ENCODE measurements around the gene MAN1B1. TPM values are rescaled to one million over a fixed set of nuclear protein-coding genes. Genes with fewer than 3 reads are reported as not detected.

Gene MAN1B1
- total RNA-seq, 1 donor from 2014 or later: 75.5 TPM

DNA sequence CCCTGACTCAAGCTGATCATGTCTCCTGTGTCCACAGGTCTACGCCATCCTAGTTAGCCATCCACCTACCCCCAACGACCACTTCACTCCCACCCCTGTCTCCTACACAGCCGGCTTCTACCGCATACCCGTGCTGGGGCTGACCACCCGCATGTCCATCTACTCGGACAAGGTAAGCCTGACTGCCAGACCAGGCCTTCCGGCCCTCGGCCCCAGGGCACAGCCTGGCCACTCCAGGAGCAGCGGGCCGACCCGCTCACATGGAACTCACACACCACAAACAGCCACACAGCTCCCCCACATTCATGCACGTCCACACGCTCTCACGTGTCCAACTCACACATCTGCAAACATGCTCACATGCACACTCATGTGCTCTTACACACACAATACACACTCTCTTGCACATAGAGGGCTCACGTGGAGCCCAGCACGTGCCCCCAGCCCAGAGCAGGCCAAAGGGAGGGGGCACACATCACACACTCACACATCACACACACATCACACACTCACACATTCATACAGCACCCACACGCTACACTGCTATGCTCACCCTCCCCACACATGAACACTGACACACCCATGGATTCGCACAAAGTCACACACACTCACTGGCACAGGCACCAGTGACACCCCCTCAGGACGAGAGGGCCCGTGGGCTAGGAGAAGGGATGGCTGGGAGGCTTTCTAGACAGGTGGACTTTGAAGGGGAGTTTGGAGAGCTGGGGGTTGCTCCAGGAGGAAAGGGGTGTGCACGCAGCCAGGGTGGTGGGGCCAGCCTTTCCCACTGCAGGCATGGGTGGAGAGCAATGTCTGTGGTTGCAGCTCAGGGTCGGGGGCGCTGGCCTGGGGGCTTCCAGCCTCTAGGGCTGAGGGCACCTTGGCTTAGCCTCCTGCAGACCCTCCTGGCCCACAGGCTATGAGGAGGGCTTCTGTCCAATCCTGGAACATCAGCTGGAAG, 55.5 kb downstream of the MAN1B1 start:
- no peak for DNase-seq (ENCODE audit: low read depth)

DNA sequence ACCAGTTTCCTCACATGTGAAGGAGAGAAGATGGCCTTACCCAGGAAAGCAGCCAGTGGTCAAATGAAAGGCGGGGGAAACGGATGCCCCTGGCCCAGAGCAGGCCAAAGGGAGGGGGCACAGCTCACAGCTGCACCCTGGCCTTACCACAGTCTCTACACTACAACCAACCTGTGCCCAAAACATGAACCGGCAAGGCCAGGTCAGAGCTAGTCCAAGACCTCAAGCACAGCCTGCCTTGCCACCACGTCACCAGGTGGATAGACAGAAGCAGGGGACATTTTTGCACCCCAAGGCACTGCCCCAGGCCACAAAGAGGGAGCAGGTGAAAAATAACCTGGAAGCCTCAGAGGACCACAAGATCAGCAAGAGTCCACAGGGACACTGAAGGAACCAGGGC, 56.7 kb downstream of the MAN1B1 start:
- no peak for DNase-seq (ENCODE audit: low read depth)

DNA sequence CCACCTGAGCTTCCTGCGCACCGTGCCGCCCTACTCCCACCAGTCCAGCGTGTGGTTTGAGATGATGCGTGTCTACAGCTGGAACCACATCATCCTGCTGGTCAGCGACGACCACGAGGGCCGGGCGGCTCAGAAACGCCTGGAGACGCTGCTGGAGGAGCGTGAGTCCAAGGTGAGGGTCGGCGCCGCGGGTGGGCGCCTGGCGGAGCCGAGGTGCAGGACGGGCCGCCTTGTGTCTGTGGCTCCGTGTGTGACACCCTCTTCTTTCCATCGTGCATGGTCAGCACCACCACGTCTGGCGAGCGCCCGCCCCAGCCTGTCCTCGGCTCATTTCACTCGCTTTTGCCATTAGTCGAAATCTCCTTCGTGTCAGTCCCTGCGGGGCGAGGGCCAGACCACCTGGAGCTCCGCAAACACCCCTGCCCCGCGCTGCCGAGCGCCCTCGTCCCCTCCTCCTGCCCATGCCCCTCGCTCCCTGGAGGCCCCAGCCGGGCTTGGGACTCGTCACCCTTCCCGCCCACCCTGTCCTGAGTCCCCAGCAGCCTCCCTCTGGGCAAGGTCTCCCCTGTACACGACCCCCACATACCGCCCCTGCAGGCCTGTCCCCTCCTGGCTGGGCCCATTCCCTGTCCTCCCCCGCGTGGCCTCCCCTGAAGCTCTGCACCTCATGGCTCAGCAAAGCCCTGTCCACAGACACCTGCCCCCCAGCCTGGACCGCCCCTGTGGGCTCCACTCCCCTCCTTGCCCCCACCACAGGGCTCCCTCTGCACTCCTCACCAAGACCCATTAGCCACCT, 59.1 kb downstream of the MAN1B1 start:
- no peak for DNase-seq (ENCODE audit: low read depth)

- DNase-seq (ENCODE audit: low read depth): no peak
These were observed 59.7 kb downstream of the MAN1B1 start for GRCh38 chr9:137146527-137146918.

DNA sequence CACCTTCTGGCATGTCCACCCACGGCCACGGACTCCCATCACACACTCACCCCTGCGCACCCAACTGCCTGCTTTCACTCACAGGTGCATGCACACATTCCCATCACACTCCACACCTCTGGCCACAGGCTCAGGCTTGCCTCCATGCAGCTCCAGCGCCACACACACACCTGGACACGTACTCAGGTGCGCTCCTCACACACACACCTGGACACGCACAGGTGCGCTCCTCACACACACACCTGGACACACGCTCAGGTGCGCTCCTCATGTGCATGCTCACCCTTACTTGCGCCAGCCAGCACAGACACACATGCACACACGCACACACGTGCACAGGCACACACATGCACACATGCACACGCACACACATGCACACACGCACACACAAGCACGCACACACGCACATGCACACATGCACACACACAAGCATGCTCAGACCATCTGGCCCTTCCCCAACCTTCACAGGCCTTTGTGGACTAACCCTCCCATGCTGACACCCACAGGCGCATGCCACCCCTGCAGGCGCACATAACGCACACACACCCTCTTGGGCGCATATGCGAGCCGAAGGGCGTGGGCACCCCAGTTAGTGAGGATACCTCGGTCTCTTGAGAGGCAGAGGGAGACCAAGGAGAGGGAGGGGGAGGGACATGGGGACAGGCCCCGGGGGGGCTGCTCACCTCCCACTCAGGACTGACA, 60.5 kb downstream of the MAN1B1 start:
- DNase-seq (ENCODE audit: low read depth): no peak

DNA sequence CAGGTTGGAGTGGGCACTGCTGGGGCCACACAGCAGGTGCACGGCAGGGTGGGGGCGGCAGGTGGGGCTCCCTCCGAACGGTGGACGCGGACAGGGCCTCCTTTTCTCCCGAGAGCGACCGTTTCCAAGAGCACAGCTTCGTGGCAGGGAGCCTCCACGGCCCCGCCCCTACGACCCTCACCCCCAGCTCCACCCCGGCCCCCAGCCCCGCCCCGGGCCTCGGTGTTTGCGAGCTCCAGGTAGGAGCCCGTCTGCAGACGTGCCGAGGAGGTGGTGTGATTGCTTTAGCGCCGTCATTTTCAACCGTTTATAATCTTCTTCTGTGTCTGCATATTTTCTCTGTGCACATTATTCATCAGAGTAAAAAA, 61.0 kb downstream of the MAN1B1 start:
- DNase-seq (ENCODE audit: low read depth): no peak

DNA sequence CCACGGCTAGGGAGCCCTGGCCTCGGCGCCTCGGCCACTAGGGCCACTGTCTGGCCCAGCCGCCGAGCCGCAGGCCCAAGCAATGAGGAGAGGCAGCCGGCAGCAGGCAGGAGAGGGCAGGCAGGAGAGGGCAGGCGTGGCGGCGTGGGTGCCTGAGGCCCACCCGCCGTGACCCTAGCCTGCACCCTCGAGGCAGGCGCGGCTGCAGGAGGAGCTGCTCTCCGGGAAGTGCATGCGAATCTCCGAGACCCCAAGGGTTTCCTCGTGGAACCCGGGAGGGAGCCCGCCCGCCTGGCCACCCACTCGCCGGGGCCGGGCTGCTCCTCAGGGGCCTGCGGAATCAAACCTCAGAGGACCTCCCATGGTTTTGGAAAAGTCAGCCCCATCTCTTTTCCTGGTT, 61.5 kb downstream of the MAN1B1 start:
- DNase-seq (ENCODE audit: low read depth): no peak

GRCh38 chr9:137148661-137149060, 61.9 kb downstream of the MAN1B1 start:
- DNase-seq (ENCODE audit: low read depth): no peak

- no peak for DNase-seq (ENCODE audit: low read depth)
These were observed 62.6 kb downstream of the MAN1B1 start for GRCh38 chr9:137149363-137149762.

DNA sequence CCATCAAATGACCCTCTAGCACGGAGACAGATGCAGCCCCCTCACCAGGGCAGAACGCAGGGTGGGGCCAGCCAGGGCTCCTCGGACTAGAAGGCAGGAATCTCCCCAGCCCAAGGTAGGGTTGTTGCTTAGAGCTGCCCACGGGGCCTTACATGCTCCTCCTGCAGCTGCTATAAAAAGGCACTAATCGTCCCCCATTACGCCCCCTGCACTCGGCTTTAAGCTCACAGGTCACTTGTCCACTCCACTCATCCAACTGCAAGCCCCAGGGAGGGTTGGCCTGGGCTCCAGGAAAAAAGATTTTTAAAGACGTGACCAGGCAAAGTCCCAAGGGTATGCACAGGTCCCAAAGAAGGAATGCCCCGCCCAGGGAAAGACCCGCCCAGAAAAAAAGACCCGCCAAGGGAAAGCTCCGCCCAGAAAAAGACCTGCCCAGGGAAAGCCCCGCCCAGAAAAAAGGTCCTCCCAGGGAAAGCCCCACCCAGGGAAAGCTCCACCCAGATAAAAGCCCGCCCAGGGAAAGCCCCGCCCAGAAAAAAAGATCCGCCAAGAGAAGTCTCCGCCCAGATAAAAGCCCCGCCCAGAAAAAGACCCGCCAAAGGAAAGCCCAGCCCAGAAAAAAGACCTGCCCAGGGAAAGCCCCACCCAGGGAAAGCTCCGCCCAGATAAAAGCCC, 63.3 kb downstream of the MAN1B1 start:
- DNase-seq (ENCODE audit: low read depth): no peak

GRCh38 chr9:137150617-137151457, 64.1 kb downstream of the MAN1B1 start:
- no peak for DNase-seq (ENCODE audit: low read depth)

DNA sequence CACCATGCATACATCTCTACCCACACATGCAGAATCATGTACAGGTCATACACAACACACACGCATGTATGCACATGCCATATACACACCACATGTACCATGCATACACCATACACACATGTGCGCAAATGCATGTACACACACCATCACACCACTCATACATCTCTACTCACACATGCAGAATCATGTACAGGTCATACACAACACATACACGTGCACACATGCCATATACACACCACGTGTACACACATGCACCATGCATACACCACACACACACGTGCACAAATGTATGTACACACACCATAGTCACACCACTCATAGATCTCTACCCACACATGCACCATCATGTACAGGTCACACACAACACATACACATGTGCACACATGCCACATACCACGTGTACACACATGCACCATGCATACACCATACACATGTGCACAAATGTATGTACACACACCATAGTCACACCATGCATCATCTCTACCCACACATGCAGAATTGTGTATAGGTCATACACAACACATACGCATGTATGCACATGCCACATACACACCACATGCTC, 66.1 kb downstream of the MAN1B1 start:
- no peak for DNase-seq (ENCODE audit: low read depth)

GRCh38 chr9:137156567-137157375, 70.0 kb downstream of the MAN1B1 start:
- DNase-seq (ENCODE audit: low read depth): no peak

DNA sequence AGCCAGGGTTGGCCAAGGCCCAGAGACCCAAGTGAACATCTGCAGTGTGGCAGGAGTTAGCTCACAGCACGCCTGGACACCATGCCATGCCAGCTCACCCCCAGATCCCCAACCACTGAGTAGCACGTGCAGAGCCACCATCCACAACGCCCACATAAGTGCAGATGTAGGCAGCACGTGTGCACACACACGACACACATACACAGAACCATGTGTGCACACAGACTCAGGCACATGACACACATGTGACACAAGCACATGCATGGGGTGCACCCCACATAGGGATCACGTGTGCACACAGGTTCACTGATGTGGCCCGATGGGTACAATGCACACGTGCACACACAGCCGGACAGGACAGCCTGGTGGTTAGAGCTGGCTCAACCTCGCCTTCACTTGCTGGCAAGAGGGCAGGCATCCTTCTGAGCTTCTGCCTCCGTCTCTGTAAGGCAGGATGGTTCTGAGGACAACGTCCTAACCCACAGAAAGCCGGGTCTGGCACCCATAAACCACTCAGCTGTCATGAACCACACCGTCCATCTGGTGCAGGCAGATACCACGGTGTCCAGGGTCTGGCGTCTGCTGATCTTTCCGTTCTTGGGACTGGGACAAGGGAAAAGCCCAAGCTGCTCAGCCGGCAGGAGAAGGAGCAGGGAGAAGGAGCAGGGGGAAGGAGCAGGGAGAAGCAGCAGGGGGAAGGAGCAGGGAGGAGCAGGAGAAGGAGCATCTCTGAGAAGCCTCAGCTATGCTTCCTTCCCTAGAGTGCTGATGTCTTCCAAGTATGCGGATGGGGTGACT, 71.0 kb downstream of the MAN1B1 start:
- no peak for DNase-seq (ENCODE audit: low read depth)

- DNase-seq (ENCODE audit: low read depth): no peak
These were observed 71.8 kb downstream of the MAN1B1 start for GRCh38 chr9:137158625-137159024.

Measured in myocyte (in vitro differentiated cells).